Fibroblast of mammary gland (primary cell): ENCODE measurements around the gene WDR44.

Experiments
- DNase-seq: peaks from one replicate; pipeline ENCODE4 v3.0.0-alpha.2; 2010; ENCODE audit warnings: low read depth
- H3K4me3 ChIP-seq: 2 replicates; pipeline ENCODE4 v1.5.1; 2011; ENCODE audit warnings: low read depth, mild to moderate bottlenecking, low read length, moderate library complexity; ENCODE audit not compliant: control insufficient read depth
- CTCF ChIP-seq: conservative IDR thresholded peaks from 2 replicates; pipeline ENCODE4 v1.5.1; 2011; ENCODE audit warnings: low read depth, low read length, inconsistent platforms; ENCODE audit not compliant: control insufficient read depth, insufficient read depth

Gene WDR44

GRCh38 chrX:118423558-118423957 is 77.7 kb downstream of the WDR44 start:
- TF ChIP-seq CTCF, result no peak
- DNase-seq, result no peak

GRCh38 chrX:118432799-118433198 is 86.9 kb downstream of the WDR44 start:
- DNase-seq, result no peak
- H3K4me3 ChIP-seq, result no peak overlapping the region
- TF ChIP-seq CTCF, result no peak

More at GRCh38 chrX:118423558-118423957, 77.7 kb downstream of the WDR44 start:
- H3K4me3 ChIP-seq, result no peak overlapping the region

- H3K4me3 ChIP-seq, result no peak overlapping the region
- DNase-seq, result peak; percentile 6
- TF ChIP-seq CTCF, result no peak
Measured at GRCh38 chrX:118437283-118437682, 91.4 kb downstream of the WDR44 start.

GRCh38 chrX:118448273-118448783 is 102.4 kb downstream of the WDR44 start:
- DNase-seq, result peak; percentile 18
- no peak for TF ChIP-seq CTCF
- H3K4me3 ChIP-seq, result no peak overlapping the region

GRCh38 chrX:118455013-118455412 is 109.1 kb downstream of the WDR44 start:
- no peak for DNase-seq
- no peak for TF ChIP-seq CTCF
- no peak overlapping the region for H3K4me3 ChIP-seq

GRCh38 chrX:118459494-118459893 is 113.6 kb downstream of the WDR44 start:
- peak; percentile 66 for TF ChIP-seq CTCF
- DNase-seq, result peak; percentile 50
- no peak overlapping the region for H3K4me3 ChIP-seq

- no peak for TF ChIP-seq CTCF
- no peak for DNase-seq
- H3K4me3 ChIP-seq, result no peak overlapping the region
Measured at GRCh38 chrX:118464501-118464900, 118.6 kb downstream of the WDR44 start.
